ENCODE measurements around the gene PADI2. TPM values are rescaled to one million over a fixed set of nuclear protein-coding genes. Genes with fewer than 3 reads are reported as not detected.

Gene PADI2
- 1 to 10 TPM; 2.3 to 3.0 (median 2.6) TPM for polyA plus RNA-seq (ENCODE audit: insufficient read length in 4 of 4)

DNA sequence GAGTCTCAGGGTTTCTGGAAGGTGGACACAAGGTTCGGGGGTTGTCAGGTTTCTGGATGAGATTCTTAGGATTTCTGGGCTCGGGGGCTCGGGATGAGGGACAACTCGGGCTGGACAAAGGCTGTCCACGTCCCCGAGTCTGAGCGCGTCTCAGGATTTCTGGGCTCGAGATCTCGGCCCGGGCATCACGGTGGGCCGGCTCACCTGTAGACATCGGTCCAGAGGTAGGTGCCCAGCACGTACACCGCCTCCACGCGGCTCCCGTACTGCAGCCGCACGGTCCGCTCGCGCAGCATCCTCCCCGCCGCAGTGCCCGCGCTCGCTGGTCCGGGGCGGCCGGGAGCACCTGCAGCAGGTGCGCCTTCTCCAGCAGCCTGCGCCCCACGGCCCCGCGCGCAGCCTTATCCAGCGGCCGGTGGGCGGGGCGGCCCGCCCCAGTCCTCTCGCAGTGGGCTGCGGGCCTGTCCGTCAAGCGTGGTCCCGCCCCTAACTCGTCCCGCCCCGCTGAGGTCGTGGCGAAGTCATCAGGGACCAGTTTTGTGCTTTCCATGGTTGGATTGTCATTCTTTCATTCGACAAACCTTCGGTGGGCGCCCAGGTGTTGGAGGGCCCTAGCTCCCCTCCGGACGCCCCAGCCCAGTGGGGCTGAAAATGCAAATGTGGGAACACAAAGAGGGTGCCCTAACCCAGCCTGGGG, at the start of gene PADI2:
Gene PADI2, minus strand, starts transcription at position 376 of the 697 bp plus-strand sequence. Its CDS starts 80 bp downstream, at position 296.
- peak in 3 of 4 donors; percentile 44 to 53 (median 47) for DNase-seq (ENCODE audit: low read depth in 4 of 4, low spot score in 3 of 4)

DNA sequence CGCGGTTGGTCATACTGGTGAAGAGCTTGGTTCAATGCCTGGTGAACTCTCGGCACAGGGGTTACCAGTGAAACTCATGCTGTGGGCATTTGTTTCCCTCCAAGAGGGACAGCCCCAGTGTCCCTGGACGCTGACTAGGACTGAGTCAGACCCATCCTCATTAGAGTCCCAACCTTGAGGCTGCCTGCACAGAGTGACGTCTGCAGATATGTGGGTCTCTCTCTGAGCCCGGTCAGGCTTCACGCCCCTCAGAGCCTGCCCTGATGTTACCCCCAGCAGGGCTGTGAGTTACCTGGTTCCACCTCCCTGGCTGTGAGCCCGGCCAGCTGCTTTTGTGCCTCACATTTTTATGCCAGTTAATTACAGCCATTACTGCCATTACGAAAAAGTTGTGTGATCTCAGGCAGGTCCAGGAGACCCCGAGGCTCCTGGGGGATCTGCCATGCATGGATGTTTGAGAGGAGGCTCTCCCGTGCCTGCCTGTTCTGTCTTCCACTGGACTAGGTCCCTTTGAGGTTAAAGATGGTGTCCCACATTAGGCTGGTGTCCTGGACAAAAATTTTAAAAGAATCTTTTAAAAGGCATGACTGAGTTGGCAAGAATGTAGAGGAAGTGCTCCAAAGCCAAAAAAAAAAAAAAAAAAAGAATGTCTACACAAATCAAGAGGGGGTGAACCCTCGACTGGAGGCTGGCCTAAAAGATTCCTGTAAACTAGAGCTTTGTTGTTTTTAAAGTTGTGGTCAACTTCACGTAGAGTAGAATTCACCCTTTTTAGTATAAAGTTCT, 49.0 kb upstream of the PADI2 start:
- peak; percentile 5 to 26 (median 16) for DNase-seq (ENCODE audit: low read depth in 4 of 4, low spot score in 3 of 4)

GRCh38 chr1:17167786-17168090, 48.5 kb upstream of the PADI2 start:
- DNase-seq (ENCODE audit: low read depth in 4 of 4, low spot score in 3 of 4) = no peak

GRCh38 chr1:17167041-17167785, 48.0 kb upstream of the PADI2 start:
- no peak for DNase-seq (ENCODE audit: low read depth in 4 of 4, low spot score in 3 of 4)

DNA sequence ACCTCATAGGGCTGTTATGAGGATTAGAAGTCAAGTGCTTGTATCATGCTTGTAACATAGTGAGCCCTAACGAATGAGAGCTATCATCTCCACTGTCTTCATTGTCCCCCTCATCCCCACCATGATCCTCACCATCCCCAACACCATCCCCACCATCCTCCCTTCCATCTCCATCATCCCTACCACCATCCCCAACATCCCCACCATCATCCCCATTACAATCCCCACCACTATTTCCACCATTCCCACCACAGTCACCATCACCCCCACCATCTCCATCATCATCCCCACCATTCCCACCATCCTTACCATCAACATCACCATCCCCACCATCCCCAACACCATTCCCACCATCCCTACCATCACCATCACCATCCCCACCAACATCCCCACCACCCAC, 46.6 kb upstream of the PADI2 start:
- DNase-seq (ENCODE audit: low read depth in 4 of 4, low spot score in 3 of 4) = no peak

DNA sequence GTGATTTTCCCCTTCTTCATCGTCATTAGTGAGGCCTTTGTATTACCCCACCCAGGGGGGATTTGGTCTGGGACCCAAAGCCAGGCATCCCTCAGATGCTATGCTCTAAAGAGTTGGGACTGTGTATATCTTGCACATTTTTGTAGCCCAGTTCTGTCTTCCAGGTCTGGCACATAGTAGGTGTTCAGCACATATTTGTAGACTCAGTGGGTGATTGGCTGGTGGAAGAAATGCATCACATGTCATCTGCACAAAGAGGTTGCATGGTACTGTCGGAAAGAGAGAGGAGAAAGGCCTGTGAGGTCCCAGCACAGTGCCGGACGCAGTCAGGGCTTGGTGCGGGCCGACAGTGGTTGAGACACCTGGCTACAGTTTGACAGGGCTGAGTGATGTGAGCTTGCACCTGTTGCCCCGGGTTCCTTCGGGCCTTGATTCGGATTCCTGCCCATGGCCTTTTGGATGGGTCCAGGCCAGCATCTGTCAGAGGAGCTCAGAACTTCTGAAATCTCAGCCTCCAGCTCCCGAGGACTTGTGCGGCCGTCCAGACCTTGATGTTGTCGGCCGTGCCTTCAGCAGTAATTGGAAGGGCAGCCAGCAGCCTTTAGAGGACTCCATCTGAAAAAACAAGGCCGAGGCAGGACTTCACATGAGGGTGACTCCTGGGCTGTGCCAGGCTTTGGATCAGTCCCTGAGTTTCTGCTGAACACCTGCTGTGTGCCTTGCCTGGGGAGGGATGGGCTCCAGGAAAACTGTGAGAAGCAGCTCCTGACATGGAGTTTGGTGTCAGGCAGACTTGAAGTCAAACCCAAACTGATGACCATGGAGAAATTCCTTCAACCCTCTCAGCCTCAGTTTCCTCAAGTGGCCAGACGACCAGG, 44.8 kb upstream of the PADI2 start:
- no peak for DNase-seq (ENCODE audit: low read depth in 4 of 4, low spot score in 3 of 4)

DNA sequence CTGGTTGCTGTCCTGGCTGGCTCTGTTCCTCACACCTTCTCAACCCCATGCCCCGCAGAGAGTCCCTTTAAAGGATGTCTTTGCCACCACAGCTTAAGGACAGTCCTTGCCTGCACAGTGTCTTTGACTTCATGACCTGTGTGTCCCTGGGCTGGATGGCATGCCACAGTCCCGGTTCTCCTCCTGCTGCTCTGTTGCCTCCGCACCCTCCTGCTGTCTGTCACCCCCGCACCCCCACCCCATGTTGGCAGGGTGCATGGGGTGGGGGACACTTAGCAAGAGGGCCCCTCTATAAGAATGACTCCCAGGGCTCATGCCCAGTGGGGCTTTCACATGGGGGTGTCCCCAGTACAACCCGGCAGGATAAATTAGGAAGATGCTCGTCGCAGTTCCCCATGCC, 44.1 kb upstream of the PADI2 start:
- DNase-seq (ENCODE audit: low read depth in 4 of 4, low spot score in 3 of 4) = no peak

- DNase-seq (ENCODE audit: low read depth in 4 of 4, low spot score in 3 of 4) = no peak
Measured at GRCh38 chr1:17162941-17163340, 43.7 kb upstream of the PADI2 start.

- no peak for DNase-seq (ENCODE audit: low read depth in 4 of 4, low spot score in 3 of 4)
Measured at GRCh38 chr1:17161926-17162800, 42.9 kb upstream of the PADI2 start.

DNA sequence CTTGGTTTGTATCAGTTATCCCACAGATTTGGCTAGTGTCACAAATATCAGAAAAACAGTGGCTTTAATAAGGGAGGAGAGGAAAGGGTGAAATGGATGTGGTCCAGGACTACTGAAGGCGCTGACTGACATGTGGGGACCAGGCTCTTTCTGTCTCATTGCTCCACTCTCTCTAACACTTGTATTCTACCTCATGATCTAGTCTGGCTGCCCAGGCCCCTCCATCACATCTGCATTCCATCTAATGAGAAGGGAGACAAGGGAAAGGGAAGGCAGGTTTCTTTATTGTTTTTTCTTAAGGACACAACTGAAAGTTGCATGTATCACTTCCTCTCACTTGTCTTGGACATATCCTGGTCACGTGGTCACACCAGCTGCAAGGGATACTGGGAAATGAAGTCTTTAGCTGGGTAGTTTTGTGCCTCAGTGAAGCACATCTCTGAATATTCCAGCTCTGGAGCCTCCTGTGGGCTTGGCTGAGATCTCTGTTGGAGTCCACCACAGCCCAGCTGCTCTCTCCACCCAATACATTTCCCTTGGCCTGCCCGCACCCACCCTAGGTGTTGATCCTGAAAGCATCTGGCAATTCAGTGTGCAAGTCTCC, 42.0 kb upstream of the PADI2 start:
- no peak for DNase-seq (ENCODE audit: low read depth in 4 of 4, low spot score in 3 of 4)

DNA sequence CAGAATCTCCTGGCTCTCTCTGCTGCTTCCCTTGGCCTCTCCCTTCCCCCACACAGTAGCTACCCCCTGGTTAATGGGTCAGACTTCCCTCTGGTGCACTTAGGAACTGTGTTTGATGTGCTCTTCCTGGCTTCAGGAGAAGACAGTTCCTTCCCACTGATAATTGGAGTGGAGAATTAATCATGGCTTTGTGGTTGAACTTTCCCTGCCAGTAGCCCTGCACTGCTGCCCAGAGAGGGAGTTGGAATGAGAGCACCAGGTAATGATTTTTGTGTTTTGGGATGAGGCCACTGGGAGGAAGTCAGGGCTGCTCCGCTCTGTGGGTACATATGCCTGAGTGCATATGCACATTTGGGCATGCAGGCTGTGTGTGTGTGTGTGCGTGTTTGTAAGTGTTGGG, 39.7 kb upstream of the PADI2 start:
- no peak for DNase-seq (ENCODE audit: low read depth in 4 of 4, low spot score in 3 of 4)

GRCh38 chr1:17156108-17156507, 36.9 kb upstream of the PADI2 start:
- DNase-seq (ENCODE audit: low read depth in 4 of 4, low spot score in 3 of 4) = no peak

- no peak for DNase-seq (ENCODE audit: low read depth in 4 of 4, low spot score in 3 of 4)
Measured at GRCh38 chr1:17155257-17155920, 36.1 kb upstream of the PADI2 start.

DNA sequence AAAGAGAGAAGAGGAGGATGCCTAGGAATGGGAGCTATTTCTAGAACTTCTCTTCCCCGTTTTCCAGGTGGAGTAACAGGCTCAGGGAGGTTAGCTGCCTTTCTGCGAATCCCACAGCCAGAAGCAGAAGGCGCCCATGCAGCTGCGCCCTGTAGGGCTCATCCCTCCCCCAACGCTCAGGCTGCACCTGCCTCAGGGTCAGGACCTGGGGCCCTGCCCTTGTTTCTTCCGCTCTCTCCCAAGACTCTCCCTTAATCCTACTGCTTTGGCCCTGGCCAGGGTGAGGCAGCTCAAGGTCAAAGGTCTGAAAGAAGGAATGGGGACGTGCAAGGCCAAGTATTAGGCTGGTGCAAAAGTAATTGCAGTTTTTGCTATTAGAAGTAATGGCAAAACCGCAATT, 30.5 kb upstream of the PADI2 start:
- no peak for DNase-seq (ENCODE audit: low read depth in 4 of 4, low spot score in 3 of 4)

GRCh38 chr1:17148950-17149608, 29.8 kb upstream of the PADI2 start:
- DNase-seq (ENCODE audit: low read depth in 4 of 4, low spot score in 3 of 4) = no peak

GRCh38 chr1:17145648-17146047, 26.4 kb upstream of the PADI2 start:
- DNase-seq (ENCODE audit: low read depth in 4 of 4, low spot score in 3 of 4) = no peak

- no peak for DNase-seq (ENCODE audit: low read depth in 4 of 4, low spot score in 3 of 4)
Measured at GRCh38 chr1:17143760-17144159, 24.5 kb upstream of the PADI2 start.

All from right renal pelvis (tissue), 4 donors.